OCI-M1 (cell line): ENCODE data around the gene ZC3HAV1.
"Not testable (repeated sequence)": the region's sequence is repeated elsewhere in the genome, so short reads cannot be mapped to it uniquely, and the experiment has no call there.

Source experiments
- DNase-seq: peaks from one replicate; lab custom pipeline; 2025; lab: John Stamatoyannopoulos, UW

The ZC3HAV1 gene

DNA sequence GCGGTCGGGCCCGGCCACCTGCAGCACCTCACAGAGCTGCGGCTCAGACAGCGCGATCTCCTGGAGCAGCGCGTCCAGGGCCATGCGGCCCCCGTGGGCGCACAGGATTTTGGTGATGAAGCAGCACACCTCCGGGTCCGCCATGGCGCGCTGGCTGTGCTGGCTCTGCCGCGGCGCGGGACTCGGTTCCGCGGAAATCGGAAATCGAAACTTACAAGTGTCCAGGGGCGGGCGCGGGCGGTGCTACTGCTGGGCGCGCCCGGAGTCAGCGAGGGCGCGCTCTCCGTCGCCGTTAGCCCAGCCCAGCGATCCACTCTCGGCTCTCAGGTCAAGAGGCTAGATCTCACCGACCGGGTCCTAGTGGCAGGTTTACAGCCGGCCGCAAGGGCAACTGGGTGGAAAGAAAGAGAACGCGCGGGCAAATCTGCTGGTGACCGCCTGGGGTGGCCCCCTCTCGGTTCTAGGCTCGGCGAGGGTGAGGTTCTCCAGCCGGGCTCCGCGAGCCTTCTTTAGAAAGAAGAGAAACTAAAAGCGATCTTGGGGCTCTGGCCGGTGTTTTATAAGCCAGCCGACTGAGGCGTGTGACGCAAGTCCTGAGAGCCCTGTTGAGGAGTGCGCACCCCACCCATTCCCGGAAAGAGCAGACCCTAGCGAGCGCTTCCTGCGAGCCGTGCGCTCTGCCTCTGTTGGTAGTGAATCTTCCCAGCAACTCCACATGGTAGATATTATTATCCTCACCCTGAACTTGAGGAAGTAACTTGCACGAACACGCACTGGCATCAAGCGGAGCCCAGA lies at the start of gene ZC3HAV1:
TSS of gene ZC3HAV1 (minus strand) at position 533 of the 795 bp plus-strand sequence. CDS start at position 144, 389 bp downstream.
- DNase-seq = peak; percentile 92

DNA sequence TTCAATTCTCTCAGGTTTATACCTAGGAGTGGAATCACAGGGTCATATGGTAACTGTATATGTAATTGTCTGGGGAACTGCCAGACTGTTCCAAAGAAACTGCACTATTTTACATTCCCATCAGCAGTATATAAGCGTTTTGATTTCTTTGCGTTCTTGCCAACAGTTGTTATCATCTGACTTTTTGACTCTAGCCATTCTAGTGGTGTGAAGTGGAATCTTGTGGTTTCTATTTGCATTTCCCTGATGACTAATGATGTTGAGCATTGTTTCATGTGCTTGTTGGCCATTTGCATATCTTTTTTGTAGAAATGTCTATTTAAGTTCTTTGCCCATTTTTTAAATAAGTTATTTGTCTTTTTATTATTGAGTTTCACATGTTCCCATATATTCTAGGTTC lies 44.3 kb upstream of the ZC3HAV1 start:
- peak; percentile 40 for DNase-seq

GRCh38 chr7:139152149-139152548 lies 42.6 kb upstream of the ZC3HAV1 start:
- DNase-seq = no peak

DNA sequence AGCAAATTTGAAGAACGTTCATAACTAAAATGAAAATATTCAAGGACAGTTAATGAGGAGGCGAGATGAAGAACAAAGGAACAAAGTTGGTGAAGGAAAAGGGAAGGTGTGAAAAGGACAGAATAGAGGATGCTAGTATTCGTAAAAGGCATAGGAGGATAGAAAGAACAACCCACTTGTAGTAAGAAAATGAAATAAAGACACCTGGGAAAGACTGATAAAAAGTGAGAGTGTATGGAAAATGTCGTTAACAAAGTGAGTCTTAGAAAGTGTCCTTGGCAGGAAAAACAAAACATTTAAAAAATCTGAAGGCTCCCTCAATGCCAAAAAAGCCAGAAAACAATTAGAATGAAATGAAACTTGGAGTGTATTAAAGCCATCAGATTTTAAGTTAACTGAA lies 29.6 kb upstream of the ZC3HAV1 start:
- no peak for DNase-seq

- peak; percentile 87 for DNase-seq
Measured at GRCh38 chr7:139133335-139134139, 24.0 kb upstream of the ZC3HAV1 start.

- no peak for DNase-seq
Measured at GRCh38 chr7:139132887-139133286, 23.4 kb upstream of the ZC3HAV1 start.

DNA sequence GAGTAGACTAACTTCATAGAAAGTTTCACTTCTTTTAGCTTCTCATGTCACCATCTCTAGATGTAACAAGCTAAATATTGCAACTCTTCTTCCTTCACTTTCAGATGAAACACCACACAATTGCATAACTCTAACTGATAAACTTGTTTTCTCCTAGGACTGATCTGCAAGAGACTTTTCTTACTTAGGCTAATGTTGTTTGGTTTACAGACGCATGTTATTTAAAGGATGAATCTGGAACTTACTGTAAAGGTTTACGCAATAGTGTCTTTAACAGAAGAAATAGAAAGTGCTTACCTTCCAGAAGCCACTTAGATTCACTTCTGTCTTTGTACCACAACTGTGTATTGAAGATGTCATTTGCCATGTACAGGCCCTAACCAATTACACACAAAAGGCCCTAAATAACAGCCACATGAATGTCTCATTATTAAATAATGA lies 22.1 kb upstream of the ZC3HAV1 start:
- peak; percentile 27 for DNase-seq

DNA sequence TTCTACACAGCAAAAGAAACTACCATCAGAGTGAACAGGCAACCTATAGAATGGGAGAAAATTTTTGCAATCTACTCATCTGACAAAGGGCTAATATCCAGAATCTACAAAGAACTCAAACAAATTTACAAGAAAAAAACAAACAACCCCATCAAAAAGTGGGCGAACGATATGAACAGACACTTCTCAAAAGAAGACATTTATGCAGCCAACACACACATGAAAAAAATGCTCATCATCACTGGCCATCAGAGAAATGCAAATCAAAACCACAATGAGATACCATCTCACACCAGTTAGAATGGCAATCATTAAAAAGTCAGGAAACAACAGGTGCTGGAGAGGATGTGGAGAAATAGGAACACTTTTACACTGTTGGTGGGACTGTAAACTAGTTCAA lies 20.3 kb upstream of the ZC3HAV1 start:
- DNase-seq = not testable (repeated sequence)

- peak; percentile 37 for DNase-seq
Measured at GRCh38 chr7:139127648-139128047, 18.1 kb upstream of the ZC3HAV1 start.

- no peak for DNase-seq
Measured at GRCh38 chr7:139125657-139126056, 16.1 kb upstream of the ZC3HAV1 start.

GRCh38 chr7:139124995-139125394 lies 15.5 kb upstream of the ZC3HAV1 start:
- not testable (repeated sequence) for DNase-seq

DNA sequence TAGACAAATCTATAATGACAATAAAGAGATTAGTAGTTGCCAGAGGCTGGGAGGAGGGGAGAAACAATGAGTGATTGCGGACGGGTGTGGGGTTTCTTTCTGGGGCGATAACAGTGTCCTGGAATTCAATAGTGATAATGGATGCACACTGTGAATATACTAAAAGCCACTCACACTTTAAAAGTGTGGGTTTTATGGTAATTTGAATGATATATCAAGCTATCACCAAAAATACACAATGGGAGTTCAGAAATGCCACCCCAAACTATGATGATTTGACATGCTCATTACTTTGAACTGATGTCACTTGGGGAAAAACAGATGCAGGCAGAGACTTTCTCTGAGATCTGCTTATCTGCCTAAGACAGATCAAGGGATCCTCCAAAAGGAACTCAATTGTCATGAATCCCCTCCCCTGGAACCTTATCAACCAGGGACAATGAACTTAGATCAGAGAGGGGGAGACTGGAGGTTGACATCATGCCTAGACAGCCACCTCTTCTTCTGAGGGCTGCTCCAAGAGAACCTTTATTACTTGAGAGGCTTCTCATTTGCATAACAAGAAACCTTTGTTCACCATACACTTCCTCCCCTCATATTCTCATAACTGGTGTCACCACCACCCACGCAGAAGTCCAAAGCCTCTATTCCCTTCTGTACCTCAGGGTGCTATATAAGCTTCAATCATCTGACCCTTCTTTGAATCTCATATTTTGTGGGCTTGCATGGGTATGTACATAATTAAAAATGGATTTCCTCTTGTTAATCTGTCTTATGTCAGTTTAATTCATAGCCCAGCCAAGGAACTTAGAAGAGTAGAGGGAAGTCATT lies 14.8 kb upstream of the ZC3HAV1 start:
- DNase-seq = peak; percentile 89

DNA sequence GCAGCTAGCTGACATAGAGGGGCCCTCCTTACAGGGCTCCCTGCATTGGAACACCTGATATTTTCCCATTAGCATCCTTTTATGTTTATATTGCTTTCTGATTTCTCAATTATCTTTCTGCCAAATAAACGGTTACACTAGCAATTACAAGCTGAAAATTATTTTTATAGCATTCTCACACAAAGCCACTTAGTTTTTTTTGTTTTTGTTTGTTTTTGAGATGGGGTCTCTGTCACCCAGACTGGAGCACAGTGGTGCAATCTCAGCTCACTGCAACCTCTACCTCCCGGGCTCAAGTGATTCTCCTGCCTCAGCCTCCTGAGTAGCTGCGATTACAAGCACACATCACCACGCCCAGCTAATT lies 9.9 kb upstream of the ZC3HAV1 start:
- no peak for DNase-seq

DNA sequence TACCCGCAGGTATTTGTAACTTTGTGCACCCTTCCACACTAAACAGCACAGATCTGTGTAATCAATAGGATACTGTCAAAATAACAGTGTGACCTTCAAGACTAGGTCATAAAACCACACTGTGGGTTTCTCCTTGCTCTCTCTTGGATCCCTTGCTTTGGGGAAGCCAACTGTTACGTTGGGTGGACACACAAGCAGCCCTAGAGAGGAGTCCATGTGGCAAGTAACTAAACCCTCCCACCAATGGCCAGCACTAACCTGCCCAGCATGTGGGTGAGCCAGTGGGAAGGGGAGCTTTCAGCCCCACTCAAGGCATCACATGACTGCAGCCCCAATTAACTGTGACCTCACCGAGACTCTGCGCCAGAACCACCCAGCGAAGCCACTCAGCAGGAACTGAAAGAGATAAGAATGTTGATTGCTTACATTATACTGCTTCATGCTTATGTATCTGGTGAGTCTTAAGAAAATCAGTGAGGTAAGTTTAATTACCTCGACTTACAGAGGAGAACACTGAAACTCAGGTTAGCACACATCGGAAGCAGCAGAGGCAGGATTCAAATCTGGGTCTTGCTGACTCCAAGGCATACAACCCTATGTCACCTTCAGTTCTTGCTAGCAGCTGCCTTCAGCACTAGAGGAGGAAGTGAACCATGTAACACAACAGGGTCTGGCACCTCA lies 9.4 kb upstream of the ZC3HAV1 start:
- peak; percentile 74 for DNase-seq

DNA sequence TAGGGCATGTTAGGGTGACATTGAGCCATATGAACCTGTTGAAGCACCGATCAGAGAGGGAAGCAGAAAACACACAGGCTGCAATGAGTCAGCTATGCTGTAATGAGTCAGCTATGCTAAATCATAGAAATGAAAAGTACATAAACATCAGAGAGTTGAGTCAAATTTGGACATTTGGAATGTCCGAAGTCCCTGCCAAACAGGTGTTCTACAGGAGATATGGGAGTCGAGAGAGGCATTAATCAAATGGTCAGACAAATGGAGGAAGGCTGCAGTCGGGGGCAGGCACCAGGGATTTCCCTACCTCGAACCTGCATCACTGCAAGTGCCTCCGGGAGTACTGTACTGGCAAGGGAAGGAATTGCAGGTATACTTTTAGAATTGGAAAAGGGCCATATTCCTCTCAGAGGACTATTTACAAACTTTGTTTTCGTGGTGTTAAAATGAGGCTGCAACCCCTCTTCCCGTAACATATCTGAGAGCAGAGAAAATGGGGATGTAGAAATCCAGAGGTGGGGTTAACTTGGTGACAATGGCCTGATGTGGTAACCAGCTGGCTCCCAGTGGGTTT lies 8.8 kb upstream of the ZC3HAV1 start:
- peak; percentile 41 for DNase-seq

DNA sequence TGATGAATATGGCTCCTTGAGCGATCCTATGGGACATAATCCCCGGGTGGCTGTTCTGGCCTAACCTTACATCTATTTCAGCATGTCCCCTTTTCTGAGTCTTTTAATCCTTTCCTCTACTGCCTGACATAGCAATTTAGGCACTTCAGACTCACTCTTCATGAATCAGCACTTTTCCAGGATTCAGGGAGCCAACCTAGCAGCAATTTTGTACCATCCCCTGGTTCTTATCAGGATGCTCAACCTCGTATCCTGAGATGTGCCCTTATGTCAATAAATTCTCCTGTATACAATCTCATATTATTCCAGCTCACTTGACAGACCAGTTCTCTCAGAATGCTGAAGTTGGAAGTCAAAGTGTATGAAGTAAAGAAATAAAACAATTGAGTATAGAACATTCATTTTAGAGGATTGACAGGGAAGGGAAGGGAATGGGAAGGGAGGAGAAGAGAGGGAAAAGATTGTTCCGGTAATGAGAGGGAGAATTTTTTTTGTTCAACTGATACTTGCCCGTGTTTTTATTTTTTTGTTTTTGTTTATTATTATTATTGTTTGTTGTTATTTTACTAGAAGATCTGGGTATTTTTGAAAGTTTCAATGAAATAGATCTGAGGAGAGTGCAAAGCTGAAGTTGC lies 8.2 kb upstream of the ZC3HAV1 start:
- DNase-seq = no peak

DNA sequence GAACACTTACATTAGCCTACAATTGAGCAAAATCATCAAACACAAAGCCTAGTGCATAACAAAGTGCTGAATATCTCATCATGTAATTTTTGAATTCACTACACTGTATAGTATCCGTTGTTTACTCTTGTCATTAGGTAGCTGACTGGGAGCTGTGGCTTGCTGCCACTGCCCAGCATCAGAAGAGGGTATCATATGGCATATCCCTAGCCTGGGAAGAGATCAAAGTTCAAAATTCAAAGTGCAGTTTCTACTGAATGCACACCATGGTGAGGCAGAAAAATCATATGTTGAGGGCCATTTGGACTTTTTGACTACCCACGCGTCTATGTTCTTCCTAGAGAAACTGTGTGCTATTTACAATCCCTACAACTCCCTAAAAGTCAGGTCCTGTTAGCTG lies 7.5 kb upstream of the ZC3HAV1 start:
- no peak for DNase-seq

GRCh38 chr7:139115104-139115503 lies 5.6 kb upstream of the ZC3HAV1 start:
- no peak for DNase-seq

- no peak for DNase-seq
Measured at GRCh38 chr7:139114585-139114984, 5.1 kb upstream of the ZC3HAV1 start.

- no peak for DNase-seq
Measured at GRCh38 chr7:139114018-139114417, 4.5 kb upstream of the ZC3HAV1 start.

DNA sequence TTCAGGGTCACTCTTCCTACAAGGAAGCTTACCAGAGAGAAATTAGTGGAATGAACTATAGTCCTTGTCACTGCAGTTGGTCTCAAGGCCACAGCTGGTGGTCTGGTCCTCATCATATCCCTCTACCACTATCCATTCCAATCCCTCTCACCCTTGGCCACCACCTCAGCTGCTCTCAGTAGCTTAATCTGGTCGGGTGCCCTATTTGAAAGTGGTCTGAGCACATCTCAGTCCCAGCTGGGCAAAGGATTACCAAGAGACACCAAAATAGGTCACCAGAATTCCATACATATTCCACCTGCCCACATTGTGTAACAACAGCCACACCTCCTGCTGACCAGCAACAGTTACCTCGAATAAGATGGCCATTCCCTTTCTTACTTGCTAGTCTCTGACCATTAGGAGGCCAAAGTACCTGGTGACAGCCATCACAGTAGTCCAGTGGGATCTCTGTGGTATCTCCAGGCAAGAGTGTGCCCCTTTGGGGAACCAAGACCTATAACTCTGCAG lies 3.3 kb upstream of the ZC3HAV1 start:
- DNase-seq = no peak
